ENCODE results near the gene DENND5A.

DNA sequence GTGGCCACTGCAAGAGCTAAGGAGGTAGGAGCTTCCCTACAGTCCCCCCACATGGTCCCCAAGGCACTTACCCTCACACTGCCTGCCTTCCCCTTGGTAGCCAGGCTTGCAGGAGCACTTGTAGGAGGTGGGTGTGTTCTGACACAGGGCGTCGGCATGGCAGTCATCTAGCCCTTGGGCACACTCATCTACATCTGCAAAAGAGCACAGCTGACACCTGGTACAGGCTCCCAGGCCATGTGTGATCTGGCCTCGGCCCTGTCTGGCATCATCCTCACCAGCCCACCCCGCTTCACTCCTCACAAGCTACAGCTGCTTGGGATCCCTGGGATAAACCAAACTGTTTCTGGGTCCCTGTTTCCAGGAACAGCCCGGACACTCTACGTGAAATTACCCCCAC lies 175.5 kb downstream of the DENND5A start:
- TF ChIP-seq CTCF (IDR thresholded peaks at IDR 0.05) (no peak), POLR2A (IDR thresholded peaks at IDR 0.05) (no peak)
